Sciatic nerve (tissue), 2 donors: ENCODE results near the gene MAPKAPK5. TPM values are rescaled to one million over a fixed set of nuclear protein-coding genes. Genes with fewer than 3 reads are reported as not detected.
"Not testable (repeated sequence)": the region's sequence is repeated elsewhere in the genome, so short reads cannot be mapped to it uniquely, and the experiment has no call there.

Source experiments
- ATAC-seq: fragments of 200-7000 bp; cut with Tn5 transposase; one replicate; pipeline ENCODE4 v1.9.1; 2020; ENCODE audit warnings: mild to moderate bottlenecking, moderate library complexity
- DNase-seq: peaks from one replicate; pipeline ENCODE4 v3.0.0-alpha.2; 2020; ENCODE audit warnings: low spot score
- intact Hi-C: fragments of 100-400 bp; cut with DNase I; formaldehyde crosslinking; loops from one replicate; pipeline ENCODE4 v1.14.2; 2022
- total RNA-seq: library from RNA; stranded (reverse); fragmentation: NEBNext Ultra II Directional; extraction: Animal tissue kit (Norgen Biotek cat#: 25700); gene quantifications from one replicate; pipeline ENCODE4 v1.2.1, GENCODE V29; 2021
- donor health status: DM: no; HTN: no; CAD: no.
- donor health status: DM: no; HTN: no; CAD: no.

Gene MAPKAPK5
- total RNA-seq, 1 donor from 2014 or later, result 50.5 TPM

DNA sequence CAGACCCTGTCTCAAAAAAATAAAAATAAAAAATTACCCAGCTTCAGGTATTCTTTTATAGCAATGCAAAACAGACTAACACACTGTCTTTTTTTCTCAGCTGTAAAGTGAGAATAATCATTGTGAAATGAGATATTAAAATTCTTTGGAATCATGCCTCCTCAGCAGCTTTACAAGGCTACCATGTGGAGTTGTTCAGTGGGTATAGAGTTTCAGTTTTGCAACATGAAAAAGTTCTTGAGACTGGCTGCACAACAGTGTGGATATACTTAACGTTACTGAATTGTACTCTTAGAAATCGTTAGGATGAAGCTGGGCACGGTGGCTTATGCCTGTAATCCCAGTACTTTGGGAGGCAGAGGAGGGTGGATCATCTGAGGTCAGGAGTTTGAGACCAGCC lies 15.7 kb upstream of the MAPKAPK5 start:
- intact Hi-C loops, result no loop called here
- ATAC-seq (peak; percentile 13), DNase-seq (no peak)

DNA sequence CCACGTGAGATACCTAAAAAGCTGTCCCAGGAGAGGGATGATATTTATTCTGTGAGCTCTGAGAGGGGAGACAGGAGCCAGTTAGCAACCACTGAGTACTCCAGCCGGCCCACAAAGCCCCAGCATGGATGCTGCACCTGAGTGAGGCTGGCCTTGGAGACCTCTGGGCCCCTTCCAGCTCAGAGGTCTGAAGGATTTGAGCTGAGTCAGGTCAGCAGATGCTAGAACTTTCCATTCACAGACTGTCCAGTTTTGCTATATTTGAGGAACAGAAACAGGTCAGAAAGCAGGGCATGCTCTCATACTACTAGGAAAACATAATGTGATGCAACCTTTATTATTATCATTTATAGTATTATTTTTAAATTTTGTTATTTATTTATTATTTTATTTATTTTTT lies 15.0 kb upstream of the MAPKAPK5 start:
- DNase-seq (no peak), ATAC-seq (no peak)
- intact Hi-C loops, result no loop called here

DNA sequence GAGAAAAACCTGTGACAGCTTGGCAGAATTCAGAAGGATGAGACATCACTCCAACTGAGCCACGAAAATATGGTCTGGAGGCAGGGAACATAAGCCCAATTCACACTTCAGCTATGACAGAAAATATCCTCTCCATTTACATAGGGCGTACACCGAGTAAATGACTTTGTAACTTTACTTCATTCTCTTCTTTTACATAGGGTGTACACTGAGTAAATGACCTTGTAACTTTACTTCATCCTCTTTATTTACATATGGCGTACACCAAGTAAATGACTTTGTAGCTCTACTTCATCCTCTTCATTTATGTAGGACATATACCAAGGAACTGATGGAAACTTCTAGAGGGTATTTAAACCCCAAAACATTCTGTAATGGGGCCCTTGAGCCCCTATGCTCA lies 14.1 kb upstream of the MAPKAPK5 start:
- DNase-seq (no peak), ATAC-seq (no peak)
- intact Hi-C loops, result no loop called here

DNA sequence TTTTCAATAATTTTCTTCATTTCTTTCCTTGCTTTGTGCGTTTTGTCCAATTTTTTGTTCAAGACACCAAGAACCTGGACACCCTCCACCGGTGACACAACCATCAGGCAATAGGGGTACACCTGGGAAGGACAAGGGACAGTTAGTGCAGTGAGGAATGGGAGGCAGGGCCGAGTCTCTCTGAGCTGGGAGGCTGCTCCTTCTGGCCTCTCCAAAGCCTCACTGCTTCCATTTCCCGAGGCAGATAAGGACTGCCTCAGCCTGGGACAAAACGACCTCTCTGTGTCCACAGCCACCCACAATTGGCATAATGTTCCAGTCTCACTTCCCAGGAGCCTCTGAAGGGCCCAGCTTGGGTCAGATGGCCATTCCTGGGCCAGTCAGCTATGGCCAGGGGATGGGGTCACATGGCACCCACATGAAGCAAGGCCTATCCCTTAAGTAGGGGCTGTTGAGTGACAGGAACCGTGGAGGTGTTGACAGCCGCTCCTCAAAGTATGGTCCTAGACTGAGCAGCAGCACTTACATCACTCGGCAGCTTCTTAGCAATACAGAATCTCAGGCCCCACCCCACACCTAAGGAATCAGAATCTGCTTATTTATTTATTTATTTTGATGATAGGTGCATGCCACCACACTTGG lies 13.6 kb upstream of the MAPKAPK5 start:
- DNase-seq (no peak), ATAC-seq (no peak)
- intact Hi-C loops, result no loop called here

DNA sequence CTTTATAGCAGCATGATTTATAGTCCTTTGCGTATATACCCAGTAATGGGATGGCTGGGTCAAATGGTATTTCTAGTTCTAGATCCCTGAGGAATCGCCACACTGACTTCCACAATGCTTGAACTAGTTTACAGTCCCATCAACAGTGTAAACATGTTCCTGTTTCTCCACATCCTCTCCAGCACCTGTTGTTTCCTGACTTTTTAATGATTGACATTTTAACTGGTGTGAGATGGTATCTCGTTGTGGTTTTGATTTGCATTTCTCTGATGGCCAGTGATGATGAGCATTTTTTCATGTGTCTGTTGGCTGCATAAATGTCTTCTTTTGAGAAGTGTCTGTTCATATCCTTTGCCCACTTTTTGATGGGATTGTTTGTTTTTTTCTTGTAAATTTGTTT lies 12.4 kb upstream of the MAPKAPK5 start:
- ATAC-seq, intact Hi-C loops, DNase-seq: not testable (repeated sequence)

DNA sequence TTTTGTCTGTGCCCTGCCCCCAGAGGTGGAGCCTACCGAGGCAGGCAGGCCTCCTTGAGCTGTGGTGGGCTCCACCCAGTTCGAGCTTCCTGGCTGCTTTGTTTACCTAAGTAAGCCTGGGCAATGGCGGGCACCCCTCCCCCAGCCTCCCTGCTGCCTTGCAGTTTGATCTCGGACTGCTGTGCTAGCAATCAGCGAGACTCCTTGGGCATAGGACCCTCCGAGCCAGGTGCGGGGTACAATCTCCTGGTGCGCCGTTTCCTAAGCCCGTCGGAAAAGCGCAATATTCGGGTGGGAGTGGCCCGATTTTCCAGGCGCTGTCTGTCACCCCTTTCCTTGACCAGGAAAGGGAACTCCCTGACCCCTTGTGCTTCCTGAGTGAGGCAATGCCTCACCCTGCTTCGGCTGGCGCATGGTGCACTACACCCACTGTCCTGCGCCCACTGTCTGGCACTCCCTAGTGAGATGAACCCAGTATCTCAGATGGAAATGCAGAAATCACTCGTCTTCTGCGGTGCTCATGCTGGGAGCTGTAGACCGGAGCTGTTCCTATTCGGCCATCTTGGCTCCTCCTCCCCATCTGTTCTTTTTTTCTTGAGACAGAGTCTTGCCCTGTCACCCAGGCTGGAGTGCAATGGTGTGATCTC lies 7.2 kb upstream of the MAPKAPK5 start:
- ATAC-seq, intact Hi-C loops, DNase-seq: not testable (repeated sequence)

DNA sequence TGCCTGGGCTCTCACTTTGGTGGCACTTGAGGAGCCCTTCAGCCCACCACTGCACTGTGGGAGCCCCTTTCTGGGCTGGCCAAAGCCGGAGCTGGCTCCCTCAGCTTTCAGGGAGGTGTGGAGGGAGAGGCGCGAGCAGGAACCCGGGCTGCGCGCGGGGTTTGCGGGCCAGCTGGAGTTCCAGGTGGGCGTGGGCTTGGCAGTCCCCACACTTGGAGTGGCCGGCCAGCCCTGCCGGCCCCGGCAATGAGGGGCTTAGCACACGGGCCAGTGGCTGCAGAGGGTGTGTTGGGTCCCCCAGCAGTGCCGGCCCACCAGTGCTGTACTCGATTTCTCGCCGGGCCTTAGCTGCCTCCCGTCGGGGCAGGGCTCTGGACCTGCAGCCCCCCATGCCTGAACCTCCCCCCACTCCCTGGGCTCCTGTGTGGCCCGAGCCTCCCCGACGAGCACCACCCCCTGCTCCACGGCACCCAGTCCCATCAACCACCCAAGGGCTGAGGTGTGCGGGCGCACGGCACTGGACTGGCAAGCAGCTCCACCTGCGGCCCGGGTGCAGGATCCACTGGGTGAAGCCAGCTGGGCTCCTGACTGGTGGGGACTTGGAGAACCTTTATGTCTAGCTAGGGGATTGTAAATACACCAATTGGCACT lies 6.4 kb upstream of the MAPKAPK5 start:
- intact Hi-C loops, ATAC-seq, DNase-seq: not testable (repeated sequence)

DNA sequence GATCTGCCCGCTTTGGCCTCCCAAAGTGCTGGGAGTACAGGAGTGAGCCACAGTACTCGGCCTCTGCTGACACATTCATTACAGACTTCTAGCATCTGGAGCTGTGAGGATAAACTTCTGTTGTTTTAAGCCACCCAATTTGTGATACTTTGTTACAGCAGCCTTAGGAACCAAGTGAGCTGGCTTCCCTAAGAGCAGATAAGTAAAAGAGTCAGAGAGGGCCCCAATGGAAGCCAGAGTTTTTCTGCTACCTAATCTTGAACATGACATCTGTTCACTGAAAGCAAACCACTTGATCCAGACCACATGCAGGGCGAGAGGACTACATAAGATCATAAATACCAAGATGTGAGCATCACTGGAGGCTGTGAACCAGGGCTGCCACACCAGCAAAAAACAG lies 3.7 kb upstream of the MAPKAPK5 start:
- intact Hi-C loops, result no loop called here
- ATAC-seq (no peak), DNase-seq (no peak)

DNA sequence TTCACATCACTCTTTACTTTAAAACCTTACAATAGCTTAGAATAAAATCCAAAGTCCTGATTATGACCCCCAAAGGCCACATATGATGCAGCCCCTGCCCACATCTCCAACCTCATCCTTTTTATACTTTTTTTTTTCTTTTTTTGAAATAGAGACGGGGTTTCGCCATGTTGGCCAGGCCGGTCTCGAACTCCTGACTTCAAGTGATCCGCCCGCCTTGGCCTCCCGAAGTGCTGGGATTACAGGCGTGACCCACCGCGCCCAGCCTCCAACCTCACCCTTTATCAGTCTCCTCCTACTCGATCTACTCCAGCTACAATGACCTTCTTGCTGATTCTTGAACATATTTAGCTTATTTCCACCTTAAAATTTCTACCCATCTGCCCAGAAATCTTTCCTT lies 1.2 kb upstream of the MAPKAPK5 start:
- ATAC-seq (no peak), DNase-seq (no peak)
- intact Hi-C loops, result no loop called here

DNA sequence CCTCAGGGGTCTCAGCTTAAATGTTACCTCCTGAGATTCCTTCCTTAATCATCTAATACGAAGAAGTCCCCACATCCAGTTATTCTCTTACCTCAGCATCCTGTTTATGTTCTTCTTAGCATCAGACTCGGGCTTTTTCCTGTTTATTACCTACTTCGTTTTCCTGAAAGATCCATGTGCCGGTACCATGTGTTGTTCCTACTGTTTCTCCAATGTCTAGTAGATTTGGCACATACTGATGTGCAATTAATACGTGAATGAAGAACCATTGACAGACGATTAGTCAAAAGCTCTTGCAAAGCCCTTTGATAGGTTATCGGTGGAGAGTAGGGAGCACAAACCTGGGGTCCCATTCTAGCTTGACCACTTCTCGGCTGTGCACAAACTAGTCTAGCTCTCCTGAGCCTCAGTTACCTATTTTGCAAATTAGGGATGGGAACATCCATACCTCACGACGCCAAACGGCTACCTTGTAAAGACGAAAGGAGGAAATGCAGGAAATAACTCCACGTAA lies 735 bp upstream of the MAPKAPK5 start:
- intact Hi-C loops, result no loop called here
- ATAC-seq, result peak; percentile 36
- DNase-seq, result no peak

DNA sequence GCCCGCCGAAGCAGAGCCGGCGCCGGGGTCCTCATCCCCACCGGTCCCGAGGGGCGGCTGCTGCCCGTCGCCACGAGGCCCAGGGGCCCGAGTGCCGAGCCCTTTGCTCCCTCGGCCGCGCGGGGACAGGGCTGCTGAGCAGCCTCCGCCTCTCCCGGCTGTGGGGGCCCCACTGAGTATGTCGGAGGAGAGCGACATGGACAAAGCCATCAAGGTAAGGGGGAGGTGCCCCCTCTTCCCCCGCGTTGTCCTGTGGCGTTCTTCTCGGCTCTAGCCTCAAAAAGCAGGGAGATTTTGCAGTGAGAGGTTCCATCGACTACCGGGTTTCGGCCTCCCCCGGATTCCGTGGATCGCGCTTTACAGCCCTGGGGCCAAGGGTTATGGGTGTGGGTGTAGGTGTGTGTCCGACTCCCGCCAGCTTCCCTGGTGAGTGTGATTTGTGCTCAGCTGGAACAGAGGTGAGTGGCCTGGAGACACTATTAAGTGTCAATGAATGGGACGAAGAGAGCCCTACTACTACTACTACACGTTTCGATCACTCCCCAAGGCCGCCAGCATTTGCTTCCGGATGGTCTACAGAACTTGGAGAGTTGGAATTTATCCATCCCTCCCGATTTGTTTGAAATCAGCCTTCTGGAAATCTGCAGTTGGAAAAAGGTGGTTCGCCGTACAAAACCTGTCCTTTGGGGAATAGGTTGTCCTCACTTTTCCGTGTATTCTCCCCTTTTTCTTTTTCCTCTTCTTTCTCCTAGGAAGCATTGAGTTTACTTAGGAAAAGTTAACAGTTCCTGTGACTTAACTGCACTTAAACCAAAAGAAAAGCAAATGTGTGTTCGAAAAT lies 748 bp downstream of the MAPKAPK5 start:
- DNase-seq (no peak), ATAC-seq (no peak)
- intact Hi-C loops, result no loop called here

DNA sequence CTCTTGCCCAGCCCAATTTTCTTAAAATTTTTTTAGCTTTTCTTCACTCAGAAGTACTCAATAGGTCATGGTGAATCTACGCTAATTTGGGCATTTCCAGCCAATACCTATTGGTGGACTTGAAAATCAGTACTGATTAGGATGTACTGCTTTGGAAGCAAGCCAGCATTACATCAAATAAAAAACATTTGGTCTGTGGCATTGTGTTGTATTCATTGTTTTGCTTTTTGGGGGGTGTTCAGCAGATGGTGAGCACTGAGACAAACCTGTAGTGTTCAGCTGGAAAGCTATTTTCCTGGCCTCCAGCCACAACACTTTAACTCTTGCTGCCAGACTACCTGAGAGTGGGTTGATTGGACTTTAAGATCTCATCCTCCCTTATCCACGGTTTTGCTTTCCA lies 4.0 kb downstream of the MAPKAPK5 start:
- ATAC-seq, result no peak
- DNase-seq, result no peak
- intact Hi-C loops, result no loop called here

DNA sequence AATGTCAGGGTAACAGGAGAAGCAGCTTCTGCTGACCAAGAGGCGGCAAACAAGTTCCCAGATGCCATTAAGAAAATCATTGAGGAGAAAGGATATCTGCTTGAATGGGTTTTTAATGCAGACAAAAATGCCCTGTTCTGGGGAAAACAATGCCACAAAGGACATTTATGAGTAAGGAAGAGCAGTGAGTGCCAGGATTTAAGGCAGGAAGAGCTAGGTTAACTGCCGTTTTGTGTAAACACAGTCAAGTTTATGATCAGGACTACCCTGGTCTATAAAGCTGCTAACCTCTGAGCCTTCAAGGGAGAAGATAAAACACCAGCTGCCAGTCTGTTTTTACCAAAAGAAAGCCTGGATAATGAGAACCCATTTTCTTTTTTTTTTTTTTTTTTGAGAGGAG lies 8.5 kb downstream of the MAPKAPK5 start:
- no peak for DNase-seq
- ATAC-seq, result no peak
- intact Hi-C loops, result no loop called here

DNA sequence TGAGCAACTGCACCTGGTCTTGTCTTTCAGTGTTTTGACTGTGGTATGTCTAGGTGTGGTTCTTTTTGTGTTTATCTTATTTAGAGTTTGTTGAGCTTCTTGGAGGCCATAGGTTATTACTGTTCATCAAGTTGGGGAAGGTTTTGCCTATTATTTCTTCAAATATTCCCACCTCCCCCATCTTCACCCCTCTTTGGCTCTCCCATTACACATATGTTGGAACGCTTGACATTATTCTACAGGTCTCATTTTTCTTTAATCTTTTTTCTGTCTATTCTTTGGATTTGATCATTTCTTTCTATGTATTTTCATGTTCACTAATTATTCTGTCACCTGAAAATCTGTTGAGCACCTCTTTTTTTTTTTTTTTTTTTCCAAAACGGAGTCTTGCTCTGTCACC lies 16.2 kb downstream of the MAPKAPK5 start:
- DNase-seq, result no peak
- intact Hi-C loops, result no loop called here
- ATAC-seq, result no peak

DNA sequence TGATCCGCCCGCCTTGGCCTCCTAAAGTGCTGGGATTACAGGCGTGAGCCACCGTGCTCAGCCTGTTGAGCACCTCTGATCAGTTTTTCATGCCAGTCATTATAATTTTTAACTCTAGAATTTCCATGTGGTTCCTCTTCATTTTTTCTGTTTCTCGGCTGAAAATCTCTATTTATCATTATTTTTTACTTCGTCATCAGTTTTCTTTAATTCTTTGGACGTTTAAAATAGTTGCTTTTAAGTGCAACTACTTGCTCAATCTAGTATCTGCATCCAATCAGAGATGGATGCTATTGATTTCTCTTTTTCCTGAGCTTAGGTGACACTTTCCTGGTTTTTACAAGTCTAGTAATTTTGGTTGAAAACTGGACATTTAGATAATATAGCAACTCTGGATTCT lies 16.8 kb downstream of the MAPKAPK5 start:
- ATAC-seq, result no peak
- DNase-seq, result no peak
- intact Hi-C loops, result no loop called here

DNA sequence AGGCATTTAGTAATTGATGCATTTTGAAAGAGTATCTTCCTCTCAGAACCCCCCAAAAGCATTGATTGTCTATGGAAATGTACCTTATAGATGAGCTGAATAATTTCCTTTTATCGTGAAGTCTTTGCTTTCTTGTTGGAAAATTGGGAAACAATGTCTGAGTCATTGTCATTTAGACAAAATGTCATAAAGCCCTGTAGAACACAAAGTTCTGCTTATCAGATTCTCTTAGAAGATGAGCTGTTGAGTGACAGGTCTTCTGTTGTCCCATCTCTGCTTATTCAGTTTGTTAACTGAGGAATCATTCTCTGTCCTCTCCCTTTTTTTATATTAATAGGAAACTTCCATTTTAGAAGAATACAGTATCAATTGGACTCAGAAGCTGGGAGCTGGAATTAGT lies 22.9 kb downstream of the MAPKAPK5 start:
- ATAC-seq (no peak), DNase-seq (no peak)
- intact Hi-C loops, result no loop called here

DNA sequence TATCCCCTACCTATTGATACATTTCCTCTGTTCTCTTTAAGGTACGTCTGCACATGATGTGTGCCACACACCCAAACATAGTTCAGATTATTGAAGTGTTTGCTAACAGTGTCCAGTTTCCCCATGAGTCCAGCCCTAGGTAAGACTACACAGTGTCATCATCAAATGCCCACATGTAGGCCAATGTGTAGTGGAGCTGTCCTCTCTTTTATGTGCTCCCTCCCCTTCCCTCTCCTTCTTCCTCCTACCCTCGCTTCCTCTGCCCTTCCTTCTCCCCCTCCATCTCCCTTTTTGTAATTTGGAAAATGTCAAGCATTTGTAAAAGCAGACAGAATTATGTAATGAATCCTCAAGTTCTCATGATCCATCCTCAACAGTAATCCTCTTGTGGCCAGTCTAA lies 25.5 kb downstream of the MAPKAPK5 start:
- DNase-seq (no peak), ATAC-seq (no peak)
- intact Hi-C loops, result no loop called here

DNA sequence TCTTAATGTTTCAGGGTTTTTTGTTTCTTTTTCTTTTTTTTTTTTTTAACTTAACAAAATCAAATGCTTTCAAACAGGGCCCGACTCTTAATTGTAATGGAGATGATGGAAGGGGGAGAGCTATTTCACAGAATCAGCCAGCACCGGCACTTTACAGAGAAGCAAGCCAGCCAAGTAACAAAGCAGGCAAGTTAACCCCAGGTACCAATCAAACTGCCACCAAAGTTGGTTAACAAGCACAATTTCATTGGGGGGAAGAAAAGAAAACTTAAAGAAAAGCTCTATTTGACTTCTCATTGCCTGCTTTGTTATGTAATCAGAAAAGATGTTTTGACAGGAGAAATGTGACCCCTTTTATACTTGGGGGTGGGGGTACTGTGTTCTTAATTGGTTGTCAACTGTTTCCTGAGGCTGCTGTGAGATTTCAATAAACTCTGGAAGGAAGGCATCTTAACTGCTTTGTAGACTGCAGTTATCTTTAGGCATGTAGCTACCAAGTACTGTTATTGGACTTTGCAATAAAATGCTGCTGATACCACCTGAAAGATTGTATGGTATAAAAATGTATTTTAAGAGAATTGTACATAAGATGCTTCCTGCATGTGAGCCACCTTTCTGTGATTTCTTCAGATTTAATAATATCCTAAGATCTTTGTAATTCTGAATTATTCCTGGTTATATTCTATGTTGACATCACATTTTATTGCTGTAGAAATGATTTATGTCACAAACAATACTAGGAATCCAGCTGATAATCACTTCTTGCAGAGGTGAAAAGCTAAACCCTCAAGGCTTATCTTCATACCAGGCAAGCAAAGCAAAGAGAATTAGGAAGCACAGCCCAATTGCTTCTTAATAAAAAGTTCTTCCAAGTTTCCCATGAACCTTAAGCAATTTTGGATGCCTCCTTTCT lies 26.9 kb downstream of the MAPKAPK5 start:
- DNase-seq (no peak), ATAC-seq (no peak)
- intact Hi-C loops, result no loop called here

DNA sequence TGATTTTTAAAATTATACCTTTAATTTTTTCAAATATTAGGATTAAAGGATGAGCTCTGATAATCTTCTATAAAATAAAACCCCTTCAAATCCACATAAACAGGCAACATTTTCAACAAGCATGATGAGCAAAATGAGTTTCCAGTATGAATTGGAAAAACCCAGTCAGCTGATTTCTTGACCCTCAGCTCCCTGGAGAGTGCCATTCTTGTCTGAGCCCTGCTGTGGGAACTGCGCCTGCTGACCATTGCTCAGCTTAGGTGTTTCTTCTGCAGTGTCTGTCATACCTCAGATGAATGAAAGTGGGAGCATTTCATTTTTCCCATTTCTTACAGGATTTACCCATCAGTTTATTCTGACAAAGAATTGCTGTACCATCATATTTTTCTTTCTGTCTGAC lies 27.6 kb downstream of the MAPKAPK5 start:
- DNase-seq (no peak), ATAC-seq (no peak)
- intact Hi-C loops, result no loop called here
